Peyer's patch (tissue), 4 donors: ENCODE results near the gene KCTD11. TPM values are rescaled to one million over a fixed set of nuclear protein-coding genes. Genes with fewer than 3 reads are reported as not detected.

Source experiments
- DNase-seq, 3 donors: peaks; one replicate each; pipeline ENCODE4 v3.0.0-alpha.2; 2017 to 2019
- H3K27ac ChIP-seq, 4 donors: fragments of 200-600 bp; sonication (generic); one replicate each; pipeline ENCODE4 v1.5.1; 2016 to 2019
- H3K27me3 ChIP-seq, 2 donors: fragments of 200-600 bp; sonication (generic); one replicate each; pipeline ENCODE4 v1.5.1; 2019
- H3K36me3 ChIP-seq, 3 donors: fragments of 200-600 bp; sonication (generic); one replicate each; pipeline ENCODE4 v1.5.1; 2016 to 2019
- H3K4me1 ChIP-seq, 4 donors: fragments of 200-600 bp; sonication (generic); one replicate each; pipeline ENCODE4 v1.5.1; 2016 to 2019
- H3K4me3 ChIP-seq, 4 donors: fragments of 200-600 bp; sonication (generic); 1 replicate in 3 of 4; 2 replicates in 1 of 4; pipeline ENCODE4 v1.5.1; 2016 to 2019; ENCODE audit warnings: mild to moderate bottlenecking in 1 of 4
- H3K9me3 ChIP-seq, 4 donors: fragments of 200-600 bp; sonication (generic); one replicate each; pipeline ENCODE4 v1.5.1; 2016 to 2019; ENCODE audit warnings: mild to moderate bottlenecking in 1 of 4
- POLR2A ChIP-seq, 2 donors: fragments of 450-650 bp; IDR thresholded peaks; one replicate each; pipeline ENCODE4 v1.5.1; 2017; ENCODE audit warnings: antibody characterized with exemption in 2 of 2, mild to moderate bottlenecking in 2 of 2, moderate library complexity in 2 of 2
- small RNA-seq, 2 donors: library from RNA; depleted of rRNA; stranded (forward); fragments of <200 nt; gene quantifications; one replicate each; pipeline ENCODE3, GENCODE V24; 2016
- total RNA-seq, 4 donors: library from RNA; depleted of rRNA; stranded (reverse); fragments of >200 nt; gene quantifications; one replicate each; pipeline ENCODE4 v1.1.0, GENCODE V29; 2016
- TF ChIP-seq, protein P1 (sequence below), 6 experiments: fragments of 450-650 bp in 4 of 6; fragments of 200-600 bp in 2 of 6; sonication (generic) in 1 of 6; IDR thresholded peaks; one replicate each; pipeline ENCODE4 v1.5.1; 2017 to 2019; ENCODE audit warnings: antibody characterized with exemption in 6 of 6, mild to moderate bottlenecking in 3 of 6, moderate library complexity in 1 of 6

The KCTD11 gene
- total RNA-seq, 4 donors from 2014 or later, result 2.5 to 8.9 (median 7.1) TPM

GRCh38 chr17:7403727-7403976, 51.7 kb downstream of the KCTD11 start:
- Histone ChIP-seq H3K4me1 (peaks cover 0 to 15% (median 5%) of the 10 kb centered on the region in 4 donors), H3K36me3 (no peaks in the 10 kb centered on the region), H3K4me3 (peak overlapping the region; percentile 49 to 90 (median 69)), H3K27ac (peak overlapping the region; percentile 88 to 96 (median 92)), H3K9me3 (no peaks in the 10 kb centered on the region), H3K27me3 (no peaks in the 10 kb centered on the region)
- no peak for TF ChIP-seq POLR2A (IDR thresholded peaks at IDR 0.05)
- TF ChIP-seq, protein P1, sequence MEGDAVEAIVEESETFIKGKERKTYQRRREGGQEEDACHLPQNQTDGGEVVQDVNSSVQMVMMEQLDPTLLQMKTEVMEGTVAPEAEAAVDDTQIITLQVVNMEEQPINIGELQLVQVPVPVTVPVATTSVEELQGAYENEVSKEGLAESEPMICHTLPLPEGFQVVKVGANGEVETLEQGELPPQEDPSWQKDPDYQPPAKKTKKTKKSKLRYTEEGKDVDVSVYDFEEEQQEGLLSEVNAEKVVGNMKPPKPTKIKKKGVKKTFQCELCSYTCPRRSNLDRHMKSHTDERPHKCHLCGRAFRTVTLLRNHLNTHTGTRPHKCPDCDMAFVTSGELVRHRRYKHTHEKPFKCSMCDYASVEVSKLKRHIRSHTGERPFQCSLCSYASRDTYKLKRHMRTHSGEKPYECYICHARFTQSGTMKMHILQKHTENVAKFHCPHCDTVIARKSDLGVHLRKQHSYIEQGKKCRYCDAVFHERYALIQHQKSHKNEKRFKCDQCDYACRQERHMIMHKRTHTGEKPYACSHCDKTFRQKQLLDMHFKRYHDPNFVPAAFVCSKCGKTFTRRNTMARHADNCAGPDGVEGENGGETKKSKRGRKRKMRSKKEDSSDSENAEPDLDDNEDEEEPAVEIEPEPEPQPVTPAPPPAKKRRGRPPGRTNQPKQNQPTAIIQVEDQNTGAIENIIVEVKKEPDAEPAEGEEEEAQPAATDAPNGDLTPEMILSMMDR (IDR thresholded peaks at IDR 0.05), result peak in 1 of 6 experiments; percentile 15
- DNase-seq, result no peak

DNA sequence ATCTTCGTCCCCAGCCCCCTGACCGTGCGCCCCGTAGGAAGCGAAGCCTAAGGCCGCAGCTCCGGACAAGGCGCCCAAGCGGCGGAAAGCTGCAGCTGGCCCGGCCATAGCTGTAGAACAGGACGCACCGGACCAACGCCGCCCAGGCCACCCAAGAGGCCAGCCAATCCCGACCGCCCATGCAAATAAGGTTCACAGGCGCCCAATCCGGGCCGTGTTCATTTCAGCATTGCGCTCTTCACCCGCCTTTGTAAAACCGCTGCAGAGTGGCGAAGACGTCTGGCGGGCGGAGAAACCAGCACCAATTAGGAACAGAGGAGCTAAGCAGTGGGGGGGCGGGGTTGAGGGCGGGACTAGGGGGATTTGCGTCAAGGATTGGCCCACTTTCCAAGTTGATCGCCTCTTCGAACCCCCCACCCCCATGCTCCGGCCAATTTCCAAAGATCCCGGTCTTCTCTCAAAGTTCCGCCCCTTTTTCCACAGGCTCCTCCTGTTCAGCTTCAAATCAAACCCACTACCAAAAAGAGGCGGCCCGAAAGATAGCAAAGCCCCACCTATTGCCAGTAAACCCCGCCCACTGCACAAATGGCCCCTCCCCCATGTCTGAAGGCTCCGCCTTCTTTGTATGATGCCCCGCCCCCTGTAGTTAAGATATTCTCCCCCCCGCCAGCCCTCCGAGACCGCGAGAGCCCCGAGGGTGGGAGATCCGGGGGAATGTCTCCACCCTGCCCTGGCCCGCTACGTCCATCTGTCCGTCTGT, 52.2 kb downstream of the KCTD11 start, which contains the start of gene TMEM256:
Gene TMEM256 (minus strand): TSS at position 121 of the 760 bp plus-strand sequence. CDS start 13 bp downstream, at position 108.
- Histone ChIP-seq H3K36me3 (no peaks in the 10 kb centered on the region), H3K27me3 (no peaks in the 10 kb centered on the region), H3K4me3 (peak within 1 kb of the TSS; percentile 49 to 90 (median 69)), H3K27ac (peak within 1 kb of the TSS; percentile 88 to 96 (median 92)), H3K4me1 (peaks cover 0 to 15% (median 5%) of the 10 kb centered on the region in 4 donors), H3K9me3 (no peaks in the 10 kb centered on the region)
- TF ChIP-seq, protein P1 (IDR thresholded peaks at IDR 0.05), result no peak
- TF ChIP-seq POLR2A (IDR thresholded peaks at IDR 0.05), result peak; percentile 98 to 99
- DNase-seq, result peak; percentile 98 to 99 (median 99)

Small RNAs within 50 kb of the gene (small RNA-seq; reads per million reads assigned to genes)
- 0 reads per million in 2 donors for gene AC026954.2

Other genes starting within 250 kb of the KCTD11 start
- not detected for gene ASGR2, start 237.3 kb upstream of the KCTD11 start, total RNA-seq
- 1 to 10 TPM in 1 of 4 donors, under 1 TPM in 2, not detected in 1; 0.88 to 2.5 (median 0.94) TPM for gene ASGR1, start 172.8 kb upstream of the KCTD11 start, total RNA-seq
- 10 to 100 TPM in 2 of 4 donors, 1 to 10 TPM in 2; 2.6 to 15.7 (median 9.4) TPM for gene DLG4, start 132.3 kb upstream of the KCTD11 start, total RNA-seq
- 1,000 to 10,000 TPM; 1,292 to 4,167 (median 1,553) TPM for gene ACADVL, start 132.2 kb upstream of the KCTD11 start, total RNA-seq
- gene DVL2, start 117.6 kb upstream of the KCTD11 start, total RNA-seq, result 10 to 100 TPM; 42.1 to 61.9 (median 50.1) TPM
- 10 to 100 TPM; 22.2 to 38.8 (median 35.1) TPM for gene PHF23, start 112.7 kb upstream of the KCTD11 start, total RNA-seq
- gene GABARAP, start 109.7 kb upstream of the KCTD11 start, total RNA-seq, result 100 to 1,000 TPM; 288 to 521 (median 367) TPM
- 10 to 100 TPM; 55.3 to 86.9 (median 76.4) TPM for gene CTDNEP1, start 100.4 kb upstream of the KCTD11 start, total RNA-seq
- gene ELP5, start 99.9 kb upstream of the KCTD11 start, total RNA-seq, result 10 to 100 TPM; 15.1 to 75.1 (median 29.0) TPM
- gene CLDN7, start 89.7 kb upstream of the KCTD11 start, total RNA-seq, result 1,000 to 10,000 TPM in 1 of 4 donors, 100 to 1,000 TPM in 2, 10 to 100 TPM in 1; 80.0 to 1,052 (median 864) TPM
- 1 to 10 TPM in 3 of 4 donors, not detected in 1; 1.1 to 7.6 (median 4.8) TPM for gene SLC2A4, start 70.4 kb upstream of the KCTD11 start, total RNA-seq
- 10 to 100 TPM; 20.7 to 70.0 (median 24.6) TPM for gene YBX2, start 57.5 kb upstream of the KCTD11 start, total RNA-seq
- 100 to 1,000 TPM in 3 of 4 donors, 10 to 100 TPM in 1; 94.4 to 128 (median 120) TPM for gene EIF5A, start 44.5 kb upstream of the KCTD11 start, total RNA-seq
- 100 to 1,000 TPM in 1 of 4 donors, 10 to 100 TPM in 3; 93.2 to 148 (median 94.2) TPM for gene GPS2, start 36.8 kb upstream of the KCTD11 start, total RNA-seq
- 10 to 100 TPM; 23.3 to 69.0 (median 53.9) TPM for gene NEURL4, start 22.8 kb upstream of the KCTD11 start, total RNA-seq
- gene ACAP1, start 15.6 kb upstream of the KCTD11 start, total RNA-seq, result 100 to 1,000 TPM in 1 of 4 donors, 10 to 100 TPM in 3; 15.6 to 696 (median 24.0) TPM
- gene TMEM95, start 3.0 kb downstream of the KCTD11 start, total RNA-seq, result not detected
- 10 to 100 TPM; 19.8 to 54.4 (median 44.4) TPM for gene TNK1, start 28.9 kb downstream of the KCTD11 start, total RNA-seq
- 10 to 100 TPM; 10.7 to 38.8 (median 21.9) TPM for gene PLSCR3, start 42.4 kb downstream of the KCTD11 start, total RNA-seq
- gene TMEM256, start 51.9 kb downstream of the KCTD11 start, total RNA-seq, result 100 to 1,000 TPM in 2 of 4 donors, 10 to 100 TPM in 2; 37.1 to 334 (median 126) TPM
- 1 to 10 TPM in 3 of 4 donors, under 1 TPM in 1; 0.88 to 9.9 (median 5.8) TPM for gene NLGN2, start 55.7 kb downstream of the KCTD11 start, total RNA-seq
- not detected for gene SPEM1, start 68.2 kb downstream of the KCTD11 start, total RNA-seq
- gene SPEM2, start 73.5 kb downstream of the KCTD11 start, total RNA-seq, result not detected
- not detected for gene SPEM3, start 76.7 kb downstream of the KCTD11 start, total RNA-seq
- 10 to 100 TPM in 3 of 4 donors, 1 to 10 TPM in 1; 4.1 to 21.7 (median 17.0) TPM for gene TMEM102, start 83.3 kb downstream of the KCTD11 start, total RNA-seq
- 1 to 10 TPM in 1 of 4 donors, not detected in 3; 1.0 TPM for gene FGF11, start 87.3 kb downstream of the KCTD11 start, total RNA-seq
- 1 to 10 TPM; 4.0 to 9.1 (median 5.8) TPM for gene CHRNB1, start 92.9 kb downstream of the KCTD11 start, total RNA-seq
- gene ZBTB4, start 127.5 kb downstream of the KCTD11 start, total RNA-seq, result 10 to 100 TPM; 15.1 to 27.3 (median 24.5) TPM
- gene SLC35G6, start 129.3 kb downstream of the KCTD11 start, total RNA-seq, result not detected
- gene POLR2A, start 132.2 kb downstream of the KCTD11 start, total RNA-seq, result 100 to 1,000 TPM in 3 of 4 donors, 10 to 100 TPM in 1; 94.6 to 204 (median 157) TPM
- 10 to 100 TPM in 3 of 4 donors, 1 to 10 TPM in 1; 7.6 to 58.6 (median 15.2) TPM for gene TNFSF12, start 196.9 kb downstream of the KCTD11 start, total RNA-seq
- 10 to 100 TPM in 3 of 4 donors, 1 to 10 TPM in 1; 5.0 to 54.4 (median 38.7) TPM for gene TNFSF13, start 206.6 kb downstream of the KCTD11 start, total RNA-seq
- 10 to 100 TPM; 31.4 to 47.7 (median 43.7) TPM for gene SENP3, start 209.8 kb downstream of the KCTD11 start, total RNA-seq
- gene CD68, start 227.5 kb downstream of the KCTD11 start, total RNA-seq, result 100 to 1,000 TPM in 3 of 4 donors, 10 to 100 TPM in 1; 42.1 to 149 (median 124) TPM
- gene MPDU1, start 231.7 kb downstream of the KCTD11 start, total RNA-seq, result 100 to 1,000 TPM in 3 of 4 donors, 10 to 100 TPM in 1; 37.1 to 236 (median 125) TPM
- gene SOX15, start 237.9 kb downstream of the KCTD11 start, total RNA-seq, result 1 to 10 TPM in 3 of 4 donors, not detected in 1; 1.9 to 2.7 (median 2.4) TPM